Measurements from ENCODE around the gene CFAP107. TPM values are rescaled to one million over a fixed set of nuclear protein-coding genes. Genes with fewer than 3 reads are reported as not detected.

The CFAP107 gene
- total and polyA plus RNA-seq, 2 of the 4 experiments (the other 2 are of a cell fraction), result not detected

DNA sequence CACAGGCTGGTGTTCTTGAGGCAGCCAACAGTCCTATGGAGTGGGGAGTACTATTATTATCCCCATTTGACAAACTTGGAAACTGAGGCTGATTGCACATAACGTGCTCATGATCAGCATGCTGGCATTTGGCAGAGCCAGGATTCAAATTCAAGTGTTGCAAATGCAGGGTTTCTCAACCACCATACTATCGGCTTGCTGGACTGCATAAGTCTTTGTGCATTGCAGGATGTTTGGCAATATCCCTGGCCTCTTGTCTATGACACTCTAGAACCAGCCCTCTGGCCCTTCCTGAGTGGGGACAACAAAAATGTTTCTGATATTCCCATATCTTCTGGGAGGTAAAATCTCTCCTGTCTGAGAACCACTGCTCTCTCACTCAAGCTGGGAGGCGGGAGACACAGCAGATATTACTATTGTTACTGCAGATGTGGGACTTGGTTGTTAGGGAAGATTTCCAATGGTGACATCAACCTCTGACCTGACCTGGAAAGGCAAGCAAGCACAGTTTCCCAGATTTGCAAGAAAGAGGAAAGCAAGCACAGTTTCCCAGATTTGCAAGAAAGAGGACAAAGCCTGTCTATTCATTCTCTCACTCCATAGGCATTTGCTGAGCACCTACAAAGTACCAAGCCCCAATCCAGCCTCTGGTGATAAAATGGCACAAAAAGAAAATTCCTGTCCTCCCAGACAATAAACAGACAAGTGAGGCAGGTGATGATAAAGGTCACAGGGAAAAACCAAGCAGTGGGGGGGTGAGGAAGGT is 31.1 kb upstream of the CFAP107 start:
- Histone ChIP-seq H3K9ac (ENCODE audit: low read depth, low read length) (no peak overlapping the region), H2BK20ac (ENCODE audit: low read depth, low read length) (no peak overlapping the region), H3K14ac (replicated peaks; ENCODE audit: low read depth, low read length) (no peak overlapping the region), H4K20me1 (ENCODE audit: insufficient read depth, low read length) (no peaks in the 10 kb centered on the region), H3K4me2 (ENCODE audit: low read depth, low read length) (no peak overlapping the region), H3K9me1 (ENCODE audit: insufficient read depth, low read length) (no peaks in the 10 kb centered on the region), H2BK15ac (ENCODE audit: low read depth, low read length) (no peak overlapping the region), H3K23ac (ENCODE audit: low read depth, low read length) (no peak overlapping the region), H2AFZ (replicated peaks; ENCODE audit: low read length, poor library complexity) (no peak overlapping the region), H4K8ac (ENCODE audit: low read depth in 2 of 2, low read length in 2 of 2) (no peak overlapping the region), H3K56ac (ENCODE audit: extremely low read depth, insufficient read depth, low read length) (no peak overlapping the region; the same call in 1 of the 2 replicates), H3K79me1 (ENCODE audit: low read depth in 1 of 2, low read length in 2 of 2) (no peaks in the 10 kb centered on the region), H3K27ac (ENCODE audit: insufficient read depth, low read length) (no peak overlapping the region), H3K4ac (ENCODE audit: low read depth, low read length) (no peak overlapping the region), H3K18ac (ENCODE audit: low read depth, low read length) (no peak overlapping the region), H3K36me3 (ENCODE audit: control insufficient read depth, insufficient read depth, low read length) (no peaks in the 10 kb centered on the region), H2AK9ac (replicated peaks; ENCODE audit: low read depth, low read length, poor library complexity) (no peak overlapping the region), H4K91ac (ENCODE audit: insufficient read depth, low read depth, low read length) (no peak overlapping the region), H3K9me3 (ENCODE audit: control insufficient read depth, insufficient read depth, low read length) (no peaks in the 10 kb centered on the region), H3K4me3 (ENCODE audit: insufficient read depth, low read depth, low read length) (no peak overlapping the region), H4K5ac (ENCODE audit: low read depth, low read length) (no peak overlapping the region), H2AK5ac (ENCODE audit: low read depth, low read length) (no peak overlapping the region), H3K4me1 (ENCODE audit: control insufficient read depth, insufficient read depth, low read length) (no peaks in the 10 kb centered on the region), H2BK5ac (ENCODE audit: low read depth, low read length, poor library complexity, severe bottlenecking) (no peak overlapping the region), H2BK120ac (ENCODE audit: low read depth, low read length) (no peak overlapping the region), H3K27me3 (ENCODE audit: control insufficient read depth, insufficient read depth, low read length) (no peaks in the 10 kb centered on the region)
- dilution Hi-C loops (cut with HindIII; ENCODE audit: low sequenced_read_pairs, unreplicated experiment), result no loop called here
- in situ Hi-C loops (cut with MboI; ENCODE audit: low sequenced_read_pairs), result no loop called here
- TF ChIP-seq, protein P1, sequence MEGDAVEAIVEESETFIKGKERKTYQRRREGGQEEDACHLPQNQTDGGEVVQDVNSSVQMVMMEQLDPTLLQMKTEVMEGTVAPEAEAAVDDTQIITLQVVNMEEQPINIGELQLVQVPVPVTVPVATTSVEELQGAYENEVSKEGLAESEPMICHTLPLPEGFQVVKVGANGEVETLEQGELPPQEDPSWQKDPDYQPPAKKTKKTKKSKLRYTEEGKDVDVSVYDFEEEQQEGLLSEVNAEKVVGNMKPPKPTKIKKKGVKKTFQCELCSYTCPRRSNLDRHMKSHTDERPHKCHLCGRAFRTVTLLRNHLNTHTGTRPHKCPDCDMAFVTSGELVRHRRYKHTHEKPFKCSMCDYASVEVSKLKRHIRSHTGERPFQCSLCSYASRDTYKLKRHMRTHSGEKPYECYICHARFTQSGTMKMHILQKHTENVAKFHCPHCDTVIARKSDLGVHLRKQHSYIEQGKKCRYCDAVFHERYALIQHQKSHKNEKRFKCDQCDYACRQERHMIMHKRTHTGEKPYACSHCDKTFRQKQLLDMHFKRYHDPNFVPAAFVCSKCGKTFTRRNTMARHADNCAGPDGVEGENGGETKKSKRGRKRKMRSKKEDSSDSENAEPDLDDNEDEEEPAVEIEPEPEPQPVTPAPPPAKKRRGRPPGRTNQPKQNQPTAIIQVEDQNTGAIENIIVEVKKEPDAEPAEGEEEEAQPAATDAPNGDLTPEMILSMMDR (conservative IDR thresholded peaks at IDR 0.05; ENCODE audit: low read depth, low read length), result no peak
- TF ChIP-seq BHLHE40 (IDR thresholded peaks at IDR 0.05; ENCODE audit: low read depth, low read length) (no peak), CEBPB (IDR thresholded peaks at IDR 0.05; ENCODE audit: low read depth, low read length) (no peak), RFX5 (IDR thresholded peaks at IDR 0.05; ENCODE audit: low read depth, low read length) (no peak), ELK1 (IDR thresholded peaks at IDR 0.05; ENCODE audit: borderline replicate concordance, low read depth, low read length) (no peak), MAZ (IDR thresholded peaks at IDR 0.05; ENCODE audit: borderline replicate concordance, low read depth, low read length) (no peak), MAFK (IDR thresholded peaks at IDR 0.05; ENCODE audit: low read depth, low read length) (no peak), RCOR1 (IDR thresholded peaks at IDR 0.05; ENCODE audit: insufficient replicate concordance, low read length) (no peak), MXI1 (IDR thresholded peaks at IDR 0.05; ENCODE audit: borderline replicate concordance, low read depth, low read length) (no peak)
- ATAC-seq (ENCODE audit: low read depth) (no peak), DNase-seq (no peak)
- WGBS, 2 experiments (ENCODE audit: extremely low coverage in 2 of 2, insufficient read length in 1 of 2), result 43% methylated on average over 2 of the region's 3 CpGs; no CpG with 5 or more reads in 1 of the 2 experiments
- intact Hi-C loops (cut with micrococcal nuclease), result no loop called here
- BruUV-seq (replicated peaks), result no TSS peak
- POLR2A ChIA-PET (ENCODE audit: unreplicated experiment), result no interaction called here
- CTCF ChIA-PET, result no interaction called here

Measured in IMR-90 (cell line).